ENCODE measurements around the gene CADPS2. TPM values are rescaled to one million over a fixed set of nuclear protein-coding genes. Genes with fewer than 3 reads are reported as not detected.

Gene CADPS2
- total and polyA plus RNA-seq, 2 of the 8 experiments (the other 6 are each of a cell fraction or from before 2014, with no cell fraction given): 8.9 to 22.3 TPM

DNA sequence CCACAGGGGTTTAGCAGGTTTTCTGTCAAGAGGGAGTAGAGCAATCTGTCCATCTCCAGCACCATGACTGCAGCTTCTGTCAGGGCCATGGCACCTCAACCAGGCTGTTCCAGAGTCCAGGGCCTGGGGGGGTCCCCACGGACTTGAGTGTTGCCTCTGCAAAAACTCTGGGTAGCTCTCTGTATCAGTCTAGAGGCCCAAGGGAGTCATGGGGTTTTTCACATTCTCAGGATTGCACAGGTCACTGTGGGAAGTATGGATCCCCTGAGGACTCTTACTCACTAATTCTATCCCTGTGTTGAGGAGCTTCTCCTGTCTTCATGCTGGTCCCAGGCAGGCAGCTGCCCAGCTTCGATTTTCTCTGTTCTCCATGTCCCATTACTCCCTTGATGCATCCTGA, 247.8 kb downstream of the CADPS2 start:
- Histone ChIP-seq H2BK20ac (ENCODE audit: low read length) (no peak overlapping the region), H4K5ac (ENCODE audit: insufficient read length, low read depth, low read length) (no peak overlapping the region), H4K20me1 (replicated peaks in 1 of 2; ENCODE audit: control insufficient read depth in 1 of 2, insufficient read depth in 2 of 2, low read length in 2 of 2) (no peaks in the 10 kb centered on the region), H3K4me2 (ENCODE audit: insufficient read depth in 1 of 2, low read depth in 2 of 2, low read length in 2 of 2) (no peak overlapping the region), H3K9ac (replicated peaks in 1 of 4; ENCODE audit: extremely low read depth in 1 of 4, low read depth in 3 of 4, low read length in 3 of 4) (no peak overlapping the region), H3K4me1 (replicated peaks in 1 of 4; ENCODE audit: control insufficient read depth in 3 of 4, insufficient read depth in 4 of 4, low read length in 3 of 4) (no peaks in the 10 kb centered on the region), H3K4ac (replicated peaks; ENCODE audit: insufficient read length, low read depth, low read length) (no peak overlapping the region), H4K91ac (replicated peaks; ENCODE audit: insufficient read length, low read length) (no peak overlapping the region), H3K4me3 (ENCODE audit: extremely low read depth in 1 of 4, insufficient read depth in 2 of 4, low read depth in 3 of 4, low read length in 4 of 4) (no peak overlapping the region), H3K27me3 (replicated peaks in 1 of 4; ENCODE audit: control insufficient read depth in 3 of 4, extremely low read depth in 1 of 4, insufficient read depth in 3 of 4, low read length in 3 of 4) (no peaks in the 10 kb centered on the region), H3K14ac (ENCODE audit: insufficient read length) (no peak overlapping the region), H3K23me2 (ENCODE audit: low read depth, low read length) (no peaks in the 10 kb centered on the region), H2BK5ac (ENCODE audit: low read depth, low read length) (no peak overlapping the region), H2BK12ac (ENCODE audit: low read depth, low read length) (no peak overlapping the region), H2BK120ac (replicated peaks; ENCODE audit: low read depth, low read length) (no peak overlapping the region), H2AFZ (ENCODE audit: low read length) (no peak overlapping the region), H3K36me3 (ENCODE audit: control insufficient read depth in 2 of 4, insufficient read depth in 4 of 4, low read length in 3 of 4) (no peaks in the 10 kb centered on the region), H3K9me3 (ENCODE audit: insufficient read depth in 2 of 2, low read depth in 1 of 2, low read length in 1 of 2) (no peaks in the 10 kb centered on the region), H3K79me1 (ENCODE audit: low read depth, low read length) (no peaks in the 10 kb centered on the region), H4K8ac (ENCODE audit: extremely low read depth, insufficient read depth, low read length) (no peak overlapping the region; the same call in 1 of the 2 replicates), H3K79me2 (ENCODE audit: control insufficient read depth in 1 of 2, insufficient read depth in 2 of 2, low read length in 2 of 2) (no peaks in the 10 kb centered on the region), H2BK15ac (ENCODE audit: low read length) (no peak overlapping the region), H3K27ac (ENCODE audit: low read depth, low read length) (no peak overlapping the region), H3K56ac (replicated peaks; ENCODE audit: insufficient read length, low read depth, low read length) (no peak overlapping the region), H3K23ac (ENCODE audit: insufficient read length) (no peak overlapping the region), H2AK5ac (ENCODE audit: low read depth, low read length) (no peak overlapping the region), H3K18ac (ENCODE audit: extremely low read depth, low read length) (no peak overlapping the region)
- ChIA-PET POLR2A (ENCODE audit: partially characterized antibody) (interaction anchor here (1.1 kb wide), 1 partner anchor 9 kb away, joined by 3 read pairs; no protein-coding TSS in a partner anchor), CTCF (ENCODE audit: partially characterized antibody) (interaction anchor here (0.6 to 2.2 kb wide), 6 partner anchors 10 to 346 kb away, joined by 3 to 8 read pairs (median 4); no protein-coding TSS in a partner anchor)
- no peak for DNase-seq (ENCODE audit: low read depth in 1 of 2, low spot score in 2 of 2)
- no peak for FAIRE-seq
- 92% methylated on average over 2 of the region's 2 CpGs; no CpG with 5 or more reads in 1 of the 2 experiments for WGBS, 2 experiments (ENCODE audit: extremely low coverage in 1 of 2, insufficient coverage in 1 of 2, insufficient read length in 1 of 2, insufficient replicate concordance in 2 of 2, low coverage in 1 of 2, low lambda C conversion rate in 2 of 2, missing lambda C conversion rate in 1 of 2)
- TF ChIP-seq TAF7 (optimal IDR thresholded peaks at IDR 0.05; ENCODE audit: borderline replicate concordance, low read depth, low read length) (no peak), TBP (IDR thresholded peaks at IDR 0.05; ENCODE audit: low read depth, low read length) (no peak), KDM5A (IDR thresholded peaks at IDR 0.05; ENCODE audit: low read length) (no peak), KDM1A (IDR thresholded peaks at IDR 0.05; ENCODE audit: borderline replicate concordance, low read length) (no peak), BRCA1 (IDR thresholded peaks at IDR 0.05; ENCODE audit: low read depth, low read length) (no peak)

Measured in H1 (cell line).